Fibroblast of lung (primary cell): ENCODE measurements around the gene TGIF1.

Source experiments
- EZH2 ChIP-seq: IDR thresholded peaks from 2 replicates; pipeline ENCODE4 v1.5.1; 2012; ENCODE audit warnings: low read length, control low read depth, mild to moderate bottlenecking; ENCODE audit errors: missing control alignments
- TF ChIP-seq, protein P1 (sequence below), 2 donors: IDR thresholded peaks in 1 of 2; conservative IDR thresholded peaks in 1 of 2; 1 replicate in 1 of 2; 2 replicates in 1 of 2; pipeline ENCODE4 v1.5.1; 2011 to 2012; ENCODE audit warnings: low read length in 2 of 2, control low read depth in 1 of 2, inconsistent platforms in 1 of 2, low read depth in 1 of 2, mild to moderate bottlenecking in 1 of 2

DNA sequence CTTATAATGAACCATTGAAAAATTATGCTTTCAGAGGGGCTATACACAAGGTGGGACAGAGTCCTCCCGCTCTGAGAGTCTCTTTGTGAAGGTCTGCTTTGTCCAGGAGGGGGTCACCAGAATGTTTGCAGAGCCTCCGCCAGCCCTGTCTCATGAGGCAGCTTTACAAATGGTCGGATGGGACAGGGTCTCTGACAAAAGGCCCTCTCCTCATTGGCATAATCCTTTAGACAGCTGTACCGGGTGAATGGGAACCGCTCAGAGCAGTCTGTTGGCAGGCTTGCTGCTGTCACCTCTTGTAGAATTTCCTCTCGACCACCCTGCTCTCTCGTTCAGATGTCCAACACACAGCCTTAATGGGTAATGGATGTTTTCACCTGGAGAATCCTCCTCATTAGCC lies 40.2 kb upstream of the TGIF1 start:
- TF ChIP-seq, protein P1, sequence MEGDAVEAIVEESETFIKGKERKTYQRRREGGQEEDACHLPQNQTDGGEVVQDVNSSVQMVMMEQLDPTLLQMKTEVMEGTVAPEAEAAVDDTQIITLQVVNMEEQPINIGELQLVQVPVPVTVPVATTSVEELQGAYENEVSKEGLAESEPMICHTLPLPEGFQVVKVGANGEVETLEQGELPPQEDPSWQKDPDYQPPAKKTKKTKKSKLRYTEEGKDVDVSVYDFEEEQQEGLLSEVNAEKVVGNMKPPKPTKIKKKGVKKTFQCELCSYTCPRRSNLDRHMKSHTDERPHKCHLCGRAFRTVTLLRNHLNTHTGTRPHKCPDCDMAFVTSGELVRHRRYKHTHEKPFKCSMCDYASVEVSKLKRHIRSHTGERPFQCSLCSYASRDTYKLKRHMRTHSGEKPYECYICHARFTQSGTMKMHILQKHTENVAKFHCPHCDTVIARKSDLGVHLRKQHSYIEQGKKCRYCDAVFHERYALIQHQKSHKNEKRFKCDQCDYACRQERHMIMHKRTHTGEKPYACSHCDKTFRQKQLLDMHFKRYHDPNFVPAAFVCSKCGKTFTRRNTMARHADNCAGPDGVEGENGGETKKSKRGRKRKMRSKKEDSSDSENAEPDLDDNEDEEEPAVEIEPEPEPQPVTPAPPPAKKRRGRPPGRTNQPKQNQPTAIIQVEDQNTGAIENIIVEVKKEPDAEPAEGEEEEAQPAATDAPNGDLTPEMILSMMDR (conservative IDR thresholded peaks at IDR 0.05 in 1 of 2, IDR thresholded peaks at IDR 0.05 in 1 of 2; ENCODE audit: low read depth in 1 of 2, low read length in 2 of 2): no peak
- TF ChIP-seq EZH2: no peak
